T-cell (primary cell): Measurements from ENCODE around the gene ARAP1. TPM values are rescaled to one million over a fixed set of nuclear protein-coding genes. Genes with fewer than 3 reads are reported as not detected.

ENCODE experiments used
- ATAC-seq, 4 experiments: fragments of 200-7000 bp in 3 of 4; fragments of 150-1000 bp in 1 of 4; cut with Tn5 transposase; replicated peaks in 1 of 4; 1 replicate in 3 of 4; 2 replicates in 1 of 4; pipeline ENCODE4 v1.10.0; 2021; ENCODE audit warnings: moderate library complexity in 3 of 4, mild to moderate bottlenecking in 2 of 4, moderate number of reproducible peaks in 1 of 4
- CTCF ChIA-PET, 2 donors: fragments of 300-600 bp; sonication (Branson Sonifier 250); formaldehyde crosslinking; loops; one replicate each; lab custom pipeline; 2022; ENCODE audit warnings: antibody characterized with exemption in 2 of 2; lab: Charles Lee
- POLR2A ChIA-PET, 2 donors: fragments of 300-600 bp; sonication (Branson Sonifier 250); formaldehyde crosslinking; loops; one replicate each; lab custom pipeline; 2022; ENCODE audit warnings: antibody characterized with exemption in 2 of 2; lab: Charles Lee
- DNase-seq, 35 experiments: peaks; one replicate each; pipeline versions ENCODE4 v3.0.0 to v3.0.0-alpha.2; 2013 to 2023
- H3K27ac ChIP-seq: one replicate; pipeline ENCODE4 v1.5.1; 2013; ENCODE audit warnings: low read length
- H3K27me3 ChIP-seq, 2 experiments: replicated peaks in 1 of 2; 1 replicate in 1 of 2; 2 replicates in 1 of 2; pipeline versions ENCODE4 v1.6.1 to v1.7.0; 2013; ENCODE audit warnings: low read length in 1 of 2, mixed read lengths in 1 of 2; ENCODE audit not compliant: control insufficient read depth in 2 of 2, insufficient read depth in 2 of 2; ENCODE audit errors: extremely low read depth in 1 of 2
- H3K36me3 ChIP-seq, 2 donors: 1 replicate in 1 of 2; 2 replicates in 1 of 2; pipeline versions ENCODE4 v1.6.1 to v1.7.0; 2013; ENCODE audit warnings: low read length in 1 of 2; ENCODE audit not compliant: control insufficient read depth in 2 of 2, insufficient read depth in 1 of 2; ENCODE audit errors: extremely low read depth in 1 of 2
- H3K4me1 ChIP-seq, 2 experiments: 1 replicate in 1 of 2; 2 replicates in 1 of 2; pipeline versions ENCODE4 v1.6.1 to v1.7.0; 2013; ENCODE audit warnings: low read length in 2 of 2, mixed read lengths in 1 of 2; ENCODE audit not compliant: insufficient read depth in 2 of 2, control insufficient read depth in 1 of 2; ENCODE audit errors: extremely low read depth in 1 of 2
- H3K4me3 ChIP-seq, 2 donors: 1 replicate in 1 of 2; 2 replicates in 1 of 2; pipeline versions ENCODE4 v1.5.1 to v1.7.0; 2013; ENCODE audit warnings: mild to moderate bottlenecking in 2 of 2, low read length in 1 of 2, moderate library complexity in 1 of 2; ENCODE audit not compliant: control insufficient read depth in 1 of 2; ENCODE audit errors: extremely low read depth in 1 of 2
- H3K9me3 ChIP-seq: 2 replicates; pipeline ENCODE4 v1.7.0; 2013
- H3K27ac Mint-ChIP-seq, 2 donors: one replicate each; pipeline ENCODE4 v1.8.0; 2020 to 2021; ENCODE audit warnings: mild to moderate bottlenecking in 2 of 2, mixed read lengths in 2 of 2
- H3K27me3 Mint-ChIP-seq, 2 donors: one replicate each; pipeline ENCODE4 v1.8.0; 2021 to 2022; ENCODE audit warnings: mixed read lengths in 2 of 2
- H3K36me3 Mint-ChIP-seq: one replicate; pipeline ENCODE4 v1.8.0; 2021; ENCODE audit warnings: mixed read lengths
- H3K4me1 Mint-ChIP-seq, 3 donors: one replicate each; pipeline ENCODE4 v1.8.0; 2020 to 2022; ENCODE audit warnings: mixed read lengths in 3 of 3, mild to moderate bottlenecking in 1 of 3
- H3K4me3 Mint-ChIP-seq, 3 donors: one replicate each; pipeline ENCODE4 v1.8.0; 2020 to 2022; ENCODE audit warnings: mild to moderate bottlenecking in 3 of 3, mixed read lengths in 3 of 3, moderate library complexity in 3 of 3
- H3K9me3 Mint-ChIP-seq, 3 donors: one replicate each; pipeline ENCODE4 v1.8.0; 2020 to 2022; ENCODE audit warnings: mixed read lengths in 3 of 3
- WGBS: methylation state at CpG from one replicate; pipeline ENCODE4 v1.1.5; 2013; ENCODE audit warnings: missing lambda C conversion rate; ENCODE audit not compliant: insufficient coverage; 5-methylcytosine and 5-hydroxymethylcytosine counted together
- total RNA-seq, 35 experiments: library from RNA in 6 of 35; stranded (reverse) in 6 of 35; fragments of 120-200 nt in 1 of 35; gene quantifications; one replicate each; pipeline versions ENCODE4 v1.2.1 to v1.2.4 and lab custom pipeline; 2013 to 2026

ARAP1 gene
- total RNA-seq, 5 donors from 2014 or later (not counting 1 experiment from before 2014, with no cell fraction given): 117 to 162 (median 148) TPM

- no peaks in the 10 kb centered on the region for H3K9me3 ChIP-seq
- 92% methylated on average over 11 of the region's 13 CpGs for WGBS
- no peaks in the 10 kb centered on the region for H3K9me3 Mint-ChIP-seq
- no peak overlapping the region for H3K4me3 ChIP-seq
- no peaks in the 10 kb centered on the region for H3K27me3 Mint-ChIP-seq
- ChIA-PET POLR2A (interaction anchor here in 1 of 2 donors (0.5 kb wide), 1 partner anchor 647 kb away, joined by 7 read pairs; no protein-coding TSS in a partner anchor), CTCF (no interaction called here)
- DNase-seq (no peak), ATAC-seq (no peak)
- no peak overlapping the region for H3K27ac Mint-ChIP-seq
- peaks cover 44 to 93% of the 10 kb centered on the region in 2 donors for H3K36me3 ChIP-seq
- H3K4me1 ChIP-seq: no peaks in the 10 kb centered on the region
- peaks cover 0 to 7% (median 3%) of the 10 kb centered on the region in 3 donors for H3K4me1 Mint-ChIP-seq
- no peaks in the 10 kb centered on the region for H3K27me3 ChIP-seq
- H3K4me3 Mint-ChIP-seq: no peak overlapping the region
- no peak overlapping the region for H3K27ac ChIP-seq
- peaks cover 56% of the 10 kb centered on the region for H3K36me3 Mint-ChIP-seq
These were observed 48.0 kb downstream of the ARAP1 start for GRCh38 chr11:72704028-72704782.

- WGBS: 92% methylated on average over 5 of the region's 11 CpGs
- no peak for ATAC-seq
- no peaks in the 10 kb centered on the region for H3K9me3 ChIP-seq
- no peak overlapping the region for H3K27ac Mint-ChIP-seq
- H3K9me3 Mint-ChIP-seq: no peaks in the 10 kb centered on the region
- H3K27ac ChIP-seq: no peak overlapping the region
- ChIA-PET POLR2A (interaction anchor here in 1 of 2 donors (0.5 kb wide), 1 partner anchor 646 kb away, joined by 7 read pairs; no protein-coding TSS in a partner anchor), CTCF (interaction anchor here (0.5 to 1.0 kb wide), 2 partner anchors 120 to 138 kb away, joined by 3 to 8 read pairs; no protein-coding TSS in a partner anchor)
- no peak overlapping the region for H3K4me3 Mint-ChIP-seq
- no peaks in the 10 kb centered on the region for H3K4me1 ChIP-seq
- no peak for DNase-seq
- H3K27me3 Mint-ChIP-seq: no peaks in the 10 kb centered on the region
- H3K36me3 Mint-ChIP-seq: peaks cover 58% of the 10 kb centered on the region
- H3K36me3 ChIP-seq: peaks cover 46 to 94% of the 10 kb centered on the region in 2 donors
- H3K4me1 Mint-ChIP-seq: peaks cover 0 to 7% (median 3%) of the 10 kb centered on the region in 3 donors
- H3K27me3 ChIP-seq: no peaks in the 10 kb centered on the region
- no peak overlapping the region for H3K4me3 ChIP-seq
These were observed 48.8 kb downstream of the ARAP1 start for GRCh38 chr11:72703267-72704008.

- CTCF ChIA-PET: interaction anchor here (0.5 to 1.0 kb wide), 2 partner anchors 120 to 139 kb away, joined by 3 to 8 read pairs; no protein-coding TSS in a partner anchor
- H3K4me1 Mint-ChIP-seq: peaks cover 0 to 7% (median 3%) of the 10 kb centered on the region in 3 donors
- WGBS: 89% methylated on average over 14 of the region's 15 CpGs
These were observed 49.5 kb downstream of the ARAP1 start for GRCh38 chr11:72702577-72703241.

GRCh38 chr11:72702096-72702495, 50.1 kb downstream of the ARAP1 start:
- Histone ChIP-seq H3K36me3 (peaks cover 39 to 94% of the 10 kb centered on the region in 2 donors), H3K4me3 (no peak overlapping the region), H3K27ac (no peak overlapping the region), H3K27me3 (no peaks in the 10 kb centered on the region), H3K9me3 (no peaks in the 10 kb centered on the region), H3K4me1 (no peaks in the 10 kb centered on the region)
- peaks cover 49% of the 10 kb centered on the region for H3K36me3 Mint-ChIP-seq
- WGBS: 97% methylated on average over 7 of the region's 7 CpGs
- POLR2A ChIA-PET: no interaction called here
- no peak overlapping the region for H3K4me3 Mint-ChIP-seq
- H3K27ac Mint-ChIP-seq: peak overlapping the region in 1 of 2 donors; percentile 48
- CTCF ChIA-PET: interaction anchor here in 1 of 2 donors (1.0 kb wide), 1 partner anchor 121 kb away, joined by 8 read pairs; no protein-coding TSS in a partner anchor
- peaks cover 0 to 7% (median 3%) of the 10 kb centered on the region in 3 donors for H3K4me1 Mint-ChIP-seq
- ATAC-seq (no peak), DNase-seq (no peak)
- H3K9me3 Mint-ChIP-seq: no peaks in the 10 kb centered on the region
- H3K27me3 Mint-ChIP-seq: no peaks in the 10 kb centered on the region

More at GRCh38 chr11:72702577-72703241, 49.5 kb downstream of the ARAP1 start:
- H3K27ac ChIP-seq: no peak overlapping the region
- no peaks in the 10 kb centered on the region for H3K9me3 Mint-ChIP-seq
- H3K4me1 ChIP-seq: no peaks in the 10 kb centered on the region
- DNase-seq: no peak
- peaks cover 44 to 94% of the 10 kb centered on the region in 2 donors for H3K36me3 ChIP-seq
- no peak overlapping the region for H3K4me3 ChIP-seq
- H3K36me3 Mint-ChIP-seq: peaks cover 56% of the 10 kb centered on the region
- H3K27ac Mint-ChIP-seq: peak overlapping the region in 1 of 2 donors; percentile 48
- H3K27me3 Mint-ChIP-seq: no peaks in the 10 kb centered on the region
- no peak overlapping the region for H3K4me3 Mint-ChIP-seq
- no peaks in the 10 kb centered on the region for H3K27me3 ChIP-seq
- ATAC-seq: no peak
- POLR2A ChIA-PET: no interaction called here
- H3K9me3 ChIP-seq: no peaks in the 10 kb centered on the region

- ChIA-PET CTCF (no interaction called here), POLR2A (no interaction called here)
- no peaks in the 10 kb centered on the region for H3K9me3 ChIP-seq
- H3K36me3 Mint-ChIP-seq: peaks cover 43% of the 10 kb centered on the region
- DNase-seq (no peak), ATAC-seq (no peak)
- 99% methylated on average over 10 of the region's 10 CpGs for WGBS
- H3K4me1 Mint-ChIP-seq: peaks cover 0 to 7% (median 3%) of the 10 kb centered on the region in 3 donors
- H3K27ac ChIP-seq: no peak overlapping the region
- H3K27ac Mint-ChIP-seq: no peak overlapping the region
- H3K4me1 ChIP-seq: no peaks in the 10 kb centered on the region
- no peaks in the 10 kb centered on the region for H3K27me3 Mint-ChIP-seq
- H3K27me3 ChIP-seq: no peaks in the 10 kb centered on the region
- H3K4me3 Mint-ChIP-seq: no peak overlapping the region
- no peaks in the 10 kb centered on the region for H3K9me3 Mint-ChIP-seq
- no peak overlapping the region for H3K4me3 ChIP-seq
- peaks cover 33 to 92% of the 10 kb centered on the region in 2 donors for H3K36me3 ChIP-seq
These were observed 50.7 kb downstream of the ARAP1 start for GRCh38 chr11:72701466-72701865.

- DNase-seq: no peak
- Mint-ChIP-seq H3K27ac (peak overlapping the region in 1 of 2 donors; percentile 45), H3K9me3 (no peaks in the 10 kb centered on the region), H3K4me1 (no peaks in the 10 kb centered on the region), H3K27me3 (no peaks in the 10 kb centered on the region), H3K36me3 (peaks cover 44% of the 10 kb centered on the region), H3K4me3 (no peak overlapping the region)
- Histone ChIP-seq H3K4me3 (no peak overlapping the region), H3K4me1 (no peaks in the 10 kb centered on the region), H3K27me3 (no peaks in the 10 kb centered on the region), H3K36me3 (peaks cover 23 to 90% of the 10 kb centered on the region in 2 donors), H3K9me3 (no peaks in the 10 kb centered on the region), H3K27ac (no peak overlapping the region)
- ChIA-PET CTCF (interaction anchor here in 1 of 2 donors (0.5 kb wide), 1 partner anchor 113 kb away, joined by 3 read pairs; no protein-coding TSS in a partner anchor), POLR2A (interaction anchor here in 1 of 2 donors (0.6 kb wide), 1 partner anchor 135 kb away, joined by 3 read pairs; no protein-coding TSS in a partner anchor)
- WGBS: 91% methylated on average over 3 of the region's 3 CpGs
- no peak for ATAC-seq
These were observed 52.1 kb downstream of the ARAP1 start for GRCh38 chr11:72700146-72700545.
